Central memory CD4-positive, alpha-beta T cell (primary cell): ENCODE data around the gene HOXB9.

ENCODE experiments used
- DNase-seq: peaks from one replicate; pipeline ENCODE4 v3.0.0; 2022

The HOXB9 gene

DNA sequence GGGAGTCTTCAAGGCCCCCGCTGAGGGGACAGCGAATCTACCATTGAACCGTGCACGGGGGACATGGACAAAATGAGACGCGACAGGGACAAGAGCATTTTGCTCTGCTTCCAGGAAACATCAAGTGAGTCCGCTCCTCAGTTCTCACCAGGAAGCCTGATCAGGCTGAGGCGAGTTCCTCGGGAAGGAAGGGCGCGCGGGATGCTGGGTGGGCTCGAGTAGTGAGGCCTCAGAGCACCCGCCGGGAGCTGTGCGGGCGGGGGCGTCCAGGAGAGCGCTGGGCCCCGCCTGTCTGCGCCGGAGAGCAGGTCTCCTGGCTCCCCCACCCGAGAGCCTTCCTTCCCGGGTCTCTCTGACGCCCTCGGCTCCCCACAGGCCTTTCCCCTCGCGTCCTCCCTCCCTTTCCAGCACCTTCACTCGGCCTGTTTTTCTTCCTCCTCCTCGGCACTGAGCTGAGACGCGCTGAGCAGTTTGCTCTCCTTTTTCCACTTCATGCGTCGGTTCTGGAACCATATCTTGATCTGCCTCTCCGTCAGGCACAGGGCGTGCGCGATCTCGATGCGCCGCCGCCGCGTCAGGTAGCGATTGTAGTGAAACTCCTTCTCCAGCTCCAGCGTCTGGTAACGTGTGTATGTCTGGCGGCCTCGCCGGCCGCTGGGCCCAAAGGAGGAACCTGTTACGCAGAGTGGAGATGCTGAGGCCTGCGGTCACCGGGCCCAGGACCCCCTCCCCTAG, 30.0 kb downstream of the HOXB9 start:
- DNase-seq, result no peak

DNA sequence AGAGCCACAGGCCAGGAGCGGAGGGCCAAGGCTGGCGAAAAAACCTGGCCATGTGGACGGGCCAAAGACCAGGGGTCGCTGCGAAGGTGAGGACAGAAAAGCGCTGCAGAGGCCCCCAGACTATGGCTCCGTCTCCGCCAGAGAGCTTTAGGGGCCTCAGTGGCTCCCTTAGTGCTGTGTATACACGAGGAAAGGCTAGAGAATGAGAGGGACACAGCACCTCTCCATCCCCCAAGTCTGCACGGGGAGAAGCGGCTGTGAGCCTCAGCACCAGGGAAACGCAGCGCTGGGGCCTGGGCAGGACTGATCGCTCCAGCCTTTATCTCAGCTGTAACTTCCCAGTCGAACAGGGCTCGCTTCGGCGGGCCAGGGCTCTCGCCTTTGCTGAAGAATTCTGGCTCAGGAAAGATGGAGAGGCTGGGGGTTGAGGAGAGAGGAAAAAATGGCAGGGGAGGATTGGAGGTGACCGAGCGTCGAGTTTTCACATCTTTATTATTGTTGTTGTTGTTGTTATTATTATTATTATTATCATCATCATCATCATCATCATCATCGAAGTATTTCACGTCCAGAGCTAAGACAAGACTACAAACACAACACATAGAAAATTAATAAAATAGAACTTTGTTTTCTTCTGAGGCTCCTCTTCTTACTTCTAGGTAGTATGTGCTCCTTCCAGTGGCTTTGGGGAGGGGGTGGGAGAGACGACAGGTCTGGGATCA, 30.7 kb downstream of the HOXB9 start:
- no peak for DNase-seq

DNA sequence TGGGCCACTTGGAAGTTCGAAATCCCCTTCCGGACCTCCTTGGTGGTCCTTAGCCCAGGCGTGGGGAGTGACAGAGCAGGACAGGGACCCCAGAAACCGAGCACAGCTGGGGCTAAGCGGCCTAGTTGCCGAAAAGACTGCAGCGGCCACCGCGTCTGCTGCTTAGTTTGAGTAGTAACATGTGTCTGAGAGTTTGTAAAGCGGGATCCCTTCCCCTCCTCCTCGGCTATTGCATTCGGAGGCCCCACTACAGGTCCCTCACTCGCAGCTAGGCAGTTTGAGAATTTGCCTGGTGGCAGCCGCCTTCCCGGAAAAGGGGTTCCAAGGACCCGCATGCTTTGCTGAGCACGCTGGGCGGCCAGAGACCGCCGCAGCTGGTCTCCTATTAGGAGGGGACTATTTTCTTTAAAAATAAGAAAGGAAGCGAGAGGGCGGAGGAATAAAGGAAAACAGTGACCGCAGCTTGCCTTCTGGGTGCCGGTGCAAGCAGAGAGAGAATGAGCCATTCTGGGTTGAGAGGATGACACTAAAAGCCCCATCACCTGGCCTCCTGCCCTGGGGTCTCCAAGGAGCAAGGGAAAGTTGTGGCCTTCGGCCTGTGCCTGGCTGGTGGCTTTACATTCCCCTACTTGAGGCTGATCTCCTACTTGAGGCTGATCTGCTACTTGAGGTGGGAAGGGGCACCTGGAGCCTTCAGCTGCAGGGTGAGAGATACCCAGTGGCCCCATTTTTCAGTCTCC, 31.4 kb downstream of the HOXB9 start:
- DNase-seq, result no peak

DNA sequence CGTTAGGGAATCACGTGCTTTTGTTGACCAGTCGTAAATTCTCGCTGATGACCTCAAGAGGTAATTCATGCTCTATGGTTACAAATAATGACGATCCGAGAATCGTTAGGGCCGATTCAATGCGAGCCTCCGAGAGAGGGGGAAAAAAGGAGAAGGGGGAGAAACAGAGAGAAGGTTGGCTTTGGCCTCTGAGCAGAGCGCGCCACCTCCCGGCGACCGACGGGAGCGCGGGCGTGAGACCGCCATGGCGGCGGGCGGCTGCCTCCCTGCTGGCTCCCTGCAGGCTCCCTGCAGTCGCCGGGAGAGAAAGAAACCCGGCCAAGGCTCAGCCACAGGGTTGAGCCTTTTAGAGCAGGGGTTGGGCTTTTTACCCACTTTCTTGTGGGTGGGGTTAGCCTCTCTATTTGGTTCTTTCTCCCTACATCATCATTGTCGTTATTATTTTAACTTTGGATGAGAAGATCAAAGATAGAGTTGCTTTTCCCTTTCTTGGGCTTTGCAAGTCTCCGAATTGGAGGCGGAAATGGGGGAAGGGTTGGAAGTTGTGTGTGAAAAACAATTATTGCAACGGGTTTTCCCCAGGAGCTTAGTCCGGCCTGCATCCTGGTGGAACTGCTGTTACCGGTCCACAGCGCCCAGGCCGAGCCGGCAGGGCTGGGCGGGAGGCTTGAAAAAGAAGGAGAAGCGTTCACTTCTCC, 32.2 kb downstream of the HOXB9 start:
- DNase-seq, result peak; percentile 77

DNA sequence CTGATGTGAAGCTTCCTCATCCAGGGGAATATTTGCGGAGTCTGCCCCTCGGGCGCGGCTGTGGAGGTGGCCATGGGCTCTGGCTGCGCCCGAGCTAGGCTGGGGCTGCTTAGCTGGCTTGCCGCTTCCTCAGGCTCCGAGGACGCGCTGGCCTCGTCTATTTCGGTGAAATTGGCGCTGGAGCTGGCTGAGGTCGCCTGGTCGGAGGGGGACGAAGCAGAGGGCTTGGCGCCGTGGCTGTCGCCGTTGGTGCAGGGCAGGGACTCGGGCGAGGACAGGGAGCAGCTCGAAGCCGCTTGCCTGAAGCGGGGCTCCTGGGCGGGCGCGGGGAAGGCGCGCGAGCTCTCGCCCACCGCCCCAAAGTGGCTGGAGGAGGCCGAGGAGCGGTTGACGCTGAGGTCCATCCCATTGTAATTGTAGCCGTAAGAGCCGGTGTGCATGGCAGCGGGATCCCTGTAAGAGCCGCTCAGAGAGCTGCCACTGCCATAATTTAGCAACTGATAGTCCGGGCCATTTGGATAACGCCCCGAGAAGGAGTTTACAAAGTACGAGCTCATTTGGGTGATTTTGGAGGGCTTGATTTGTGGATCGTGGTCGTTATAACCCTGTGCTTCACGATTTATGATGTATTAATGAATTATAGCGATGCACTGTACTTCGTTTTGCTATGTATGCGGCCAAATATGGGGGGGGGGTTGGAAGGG, 32.9 kb downstream of the HOXB9 start, which contains the start of gene HOXB5:
TSS of gene HOXB5 (minus strand) at position 654 of the 704 bp plus-strand sequence. CDS start at position 557, 97 bp downstream.
- no peak for DNase-seq

DNA sequence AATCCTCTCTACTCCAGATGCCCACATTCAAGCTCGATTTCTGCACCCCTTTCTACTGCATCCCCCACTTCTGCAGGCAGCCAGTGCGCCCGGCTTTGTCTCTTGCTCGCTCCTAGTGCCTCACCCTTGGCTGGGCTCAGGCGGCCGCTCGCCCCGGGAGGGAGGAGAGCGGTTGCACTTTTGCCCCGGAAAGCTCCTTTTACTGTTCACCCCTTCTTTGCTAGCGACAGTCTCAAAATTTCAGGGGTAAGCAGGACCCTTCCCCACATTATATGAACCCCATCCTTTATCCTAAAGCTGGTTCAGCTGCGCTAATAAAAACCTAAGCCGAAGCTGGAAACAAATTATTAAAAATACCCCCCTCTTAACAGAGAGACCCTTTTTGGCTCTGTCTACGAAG, 33.6 kb downstream of the HOXB9 start:
- DNase-seq, result no peak

DNA sequence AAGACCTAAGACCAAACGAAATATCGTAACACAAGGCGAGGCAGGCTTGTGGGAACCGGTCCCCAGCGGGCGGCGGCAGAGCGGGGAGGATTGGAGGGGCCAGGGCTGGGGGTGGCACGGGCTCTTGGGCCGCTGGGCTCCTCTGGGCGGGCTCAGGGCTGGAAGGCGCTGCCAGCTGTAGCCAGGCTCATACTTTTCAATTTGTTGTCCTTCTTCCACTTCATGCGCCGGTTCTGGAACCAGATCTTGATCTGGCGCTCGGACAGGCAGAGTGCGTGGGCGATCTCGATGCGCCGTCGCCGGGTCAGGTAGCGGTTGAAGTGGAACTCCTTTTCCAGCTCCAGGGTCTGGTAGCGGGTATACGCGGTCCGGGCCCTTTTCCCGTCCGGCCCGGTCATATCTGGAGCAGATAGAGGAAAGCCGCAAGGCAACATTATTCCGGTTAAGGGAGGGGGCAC, 34.1 kb downstream of the HOXB9 start:
- no peak for DNase-seq

DNA sequence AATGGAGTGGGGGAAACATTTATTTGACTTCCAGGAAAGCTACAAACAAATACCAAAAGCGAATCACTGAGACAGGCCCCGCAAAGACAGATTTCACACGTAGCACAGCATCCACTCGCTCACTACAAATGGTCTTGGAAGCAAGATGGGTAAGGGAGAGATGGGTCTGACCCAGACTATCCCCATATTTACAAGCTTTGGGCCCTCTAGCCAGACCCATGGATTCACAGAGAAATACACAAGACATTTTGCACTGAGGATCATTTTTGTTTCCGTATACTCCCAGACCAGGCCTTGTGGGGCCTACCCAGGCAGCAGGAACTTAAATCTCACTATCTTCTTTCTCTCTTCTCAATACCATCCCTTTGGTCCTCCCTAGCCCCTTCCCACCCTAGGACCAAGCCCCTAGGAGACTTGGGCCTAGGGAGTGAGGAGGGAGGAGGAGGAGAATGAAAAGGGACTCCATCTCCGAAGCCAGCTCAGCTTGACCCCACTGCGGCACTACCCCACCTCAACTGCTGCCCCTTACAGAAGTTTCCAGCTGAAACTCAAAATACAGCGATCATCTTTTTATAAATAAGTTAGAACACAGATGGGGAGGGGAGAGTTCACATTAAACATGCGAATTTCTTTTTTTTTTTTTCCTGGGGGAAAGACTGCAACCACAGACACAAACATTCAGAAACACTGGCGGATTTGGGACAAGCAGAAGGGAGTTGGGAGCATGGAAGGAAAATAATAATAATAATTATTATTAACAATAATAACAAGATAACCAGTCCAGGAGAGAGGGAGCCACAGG, 34.7 kb downstream of the HOXB9 start:
- DNase-seq, result no peak

DNA sequence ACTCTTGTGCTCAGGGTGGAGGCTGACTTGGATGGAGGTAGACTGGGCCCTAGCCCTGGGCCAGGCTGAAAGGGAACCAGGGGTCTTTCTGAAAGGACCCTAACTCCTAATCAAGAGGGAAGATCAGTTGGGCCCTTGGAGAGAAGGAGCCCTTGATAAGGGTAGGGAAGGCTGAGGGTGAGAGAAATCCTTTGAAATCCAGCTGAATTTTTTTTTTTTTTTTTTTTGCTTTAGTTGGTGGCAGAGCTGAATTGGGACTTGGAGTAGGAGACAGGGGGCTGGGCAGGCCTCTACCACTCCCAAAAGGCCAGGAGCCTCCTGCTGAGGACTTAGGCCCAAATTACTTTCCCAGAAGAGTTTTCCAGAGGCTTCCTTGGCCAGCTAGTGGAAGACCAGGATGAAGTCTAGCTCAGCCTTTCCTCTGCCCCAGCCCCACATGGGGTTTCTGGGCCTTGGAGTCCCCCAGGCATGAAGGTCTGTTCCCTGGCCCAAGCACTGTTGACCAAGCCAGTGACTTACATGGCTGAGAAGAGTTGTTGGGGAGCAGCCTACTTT, 35.5 kb downstream of the HOXB9 start:
- no peak for DNase-seq

DNA sequence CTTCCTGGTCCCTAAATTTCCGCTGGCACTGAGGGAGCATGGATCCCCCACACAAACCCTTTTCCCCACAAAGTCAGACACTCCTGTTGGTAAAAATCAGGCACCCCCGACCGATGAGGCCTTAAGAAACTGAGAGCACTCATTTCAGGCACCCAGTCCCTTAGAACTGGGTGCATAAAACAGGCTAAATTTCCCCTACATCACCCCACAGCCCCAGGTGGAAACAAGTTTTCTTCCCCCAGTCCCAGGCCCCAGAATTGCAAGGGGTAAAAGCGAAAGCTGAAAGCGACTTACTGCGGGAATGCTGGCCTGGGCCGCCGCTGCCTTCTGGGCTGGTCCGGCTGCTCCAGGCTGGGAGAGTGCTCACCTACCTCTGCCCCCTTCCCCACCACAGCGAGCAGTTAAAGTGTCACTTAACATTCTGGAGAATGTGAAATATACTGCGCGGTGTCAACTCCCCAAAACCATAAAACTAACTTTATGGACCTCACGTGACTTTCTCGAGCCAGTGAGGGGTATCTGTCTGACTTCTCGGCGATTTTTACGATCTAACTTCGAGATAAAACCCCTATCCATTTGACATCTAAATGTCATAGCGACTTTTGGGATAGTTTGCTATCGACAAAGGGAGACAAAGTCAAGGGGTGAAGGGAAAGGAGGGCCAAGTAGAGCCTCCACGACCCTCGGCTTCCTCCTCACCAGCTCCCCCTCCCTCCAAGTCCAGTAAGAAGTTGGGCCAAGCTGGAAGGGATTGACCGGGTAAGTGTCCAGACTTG, 36.1 kb downstream of the HOXB9 start, which contains the start of gene HOXB3:
TSS of gene HOXB3 (minus strand) at position 411 of the 776 bp plus-strand sequence. CDS start 37,767 bp downstream, outside the sequence.
- no peak for DNase-seq

DNA sequence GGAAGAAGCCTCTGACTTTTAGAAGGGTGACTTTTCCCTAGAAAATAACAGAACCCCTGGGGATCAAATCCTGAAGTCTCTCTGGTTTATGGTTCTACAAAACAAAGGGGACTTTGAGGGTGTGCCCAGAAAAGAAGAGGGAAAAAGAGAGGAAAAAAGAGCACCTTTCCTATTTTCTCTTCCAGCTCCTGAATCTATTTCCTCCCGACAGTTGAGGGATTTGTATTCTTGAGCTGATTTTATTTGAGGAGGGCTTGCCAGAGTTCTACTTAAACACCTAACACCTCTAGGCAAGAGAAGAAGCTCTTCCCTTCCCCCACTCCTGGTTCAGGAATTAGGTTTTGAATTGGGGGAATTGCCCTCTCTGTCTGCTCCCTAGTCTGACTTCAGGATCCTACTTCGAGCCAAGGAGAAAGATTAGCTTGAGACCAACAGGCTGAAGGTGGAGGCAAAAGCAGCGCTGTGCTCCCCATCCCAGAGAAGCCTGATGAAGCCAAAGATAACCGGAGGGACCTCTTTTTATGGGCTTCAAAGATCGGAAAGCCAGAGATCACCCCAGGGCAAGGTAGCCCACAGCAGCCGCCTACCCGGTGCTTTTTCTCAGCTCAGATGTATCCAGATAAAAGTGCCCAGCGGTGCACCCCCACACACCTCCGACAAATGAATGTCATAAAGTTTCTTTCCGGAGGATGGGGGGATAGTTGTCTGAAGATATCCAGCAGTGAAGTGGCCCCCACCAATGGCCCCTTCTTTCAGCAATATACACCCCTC, 36.9 kb downstream of the HOXB9 start:
- DNase-seq, result no peak

DNA sequence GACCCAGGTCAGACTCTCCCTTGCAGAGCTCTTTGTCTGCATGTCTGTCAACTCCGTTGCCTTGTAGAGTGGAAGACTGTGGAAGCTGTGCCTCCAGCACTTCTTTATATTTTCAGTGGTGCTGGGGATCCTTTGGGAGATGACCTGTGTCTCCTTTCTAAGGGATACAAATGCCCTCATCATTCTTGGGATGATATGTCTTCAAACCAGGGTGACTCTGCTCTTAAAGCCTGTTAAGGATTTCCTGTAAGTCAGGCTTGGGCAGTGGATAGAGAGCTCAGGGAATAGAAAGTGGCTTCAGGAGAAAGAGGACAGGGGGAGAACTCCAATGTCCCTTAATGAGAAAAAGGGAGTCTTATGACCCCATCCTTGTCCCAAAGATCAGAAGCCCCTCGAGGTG, 37.6 kb downstream of the HOXB9 start:
- DNase-seq, result no peak

DNA sequence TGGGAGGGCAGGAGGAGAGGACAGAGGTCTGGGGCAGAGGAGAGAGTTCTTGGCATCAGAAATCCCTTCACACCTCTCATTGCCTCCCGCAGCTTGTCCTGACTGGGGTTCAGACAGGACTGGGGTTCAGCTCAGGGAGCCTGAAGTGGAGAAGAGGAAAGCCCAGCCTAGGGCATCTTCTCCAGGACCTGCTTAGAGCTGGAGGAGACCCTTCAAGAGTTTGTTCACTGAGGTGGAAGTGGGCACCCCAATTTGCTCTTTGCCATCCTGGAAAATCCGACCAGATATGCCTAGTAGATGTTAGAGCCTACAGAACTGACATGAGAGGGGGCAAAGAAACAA, 38.1 kb downstream of the HOXB9 start:
- DNase-seq, result no peak

DNA sequence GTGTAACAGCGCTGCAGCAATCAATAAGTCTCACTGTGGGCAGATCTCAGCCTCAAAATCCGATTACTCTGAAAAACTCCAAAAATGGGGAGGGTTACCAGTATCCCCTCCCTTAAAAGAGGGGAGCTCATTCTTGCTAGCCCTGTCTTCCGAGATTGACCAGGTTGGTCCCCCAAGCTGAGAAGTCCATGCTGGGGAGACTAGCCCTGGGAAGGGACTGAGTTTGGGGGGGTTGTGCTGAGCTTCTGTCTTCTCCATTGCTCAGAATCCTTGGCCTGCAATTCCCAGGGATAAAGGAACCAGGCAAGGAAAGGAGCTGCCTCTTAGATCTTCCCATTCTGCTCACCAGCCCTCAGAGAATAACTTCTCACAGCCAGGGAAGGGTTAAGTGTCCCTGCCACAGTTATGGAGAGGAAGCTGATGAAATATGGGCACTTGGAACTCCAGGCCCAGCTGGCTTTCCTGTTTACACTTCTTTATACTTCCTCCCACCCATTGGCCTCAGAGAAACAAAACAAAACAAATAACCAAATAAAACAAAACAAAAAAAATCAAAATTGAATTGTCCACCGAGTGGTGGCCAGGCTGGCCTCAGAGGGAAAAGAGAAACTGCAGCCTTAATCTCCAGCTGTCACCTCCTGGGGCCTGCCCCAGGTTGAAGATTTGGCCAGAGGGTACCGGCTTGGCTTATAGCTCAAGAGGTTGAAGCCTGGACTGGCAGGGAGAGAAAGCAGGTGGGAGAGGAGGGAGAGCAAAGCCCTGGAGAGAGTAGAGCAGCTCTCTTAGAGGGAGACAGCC, 38.7 kb downstream of the HOXB9 start:
- no peak for DNase-seq

DNA sequence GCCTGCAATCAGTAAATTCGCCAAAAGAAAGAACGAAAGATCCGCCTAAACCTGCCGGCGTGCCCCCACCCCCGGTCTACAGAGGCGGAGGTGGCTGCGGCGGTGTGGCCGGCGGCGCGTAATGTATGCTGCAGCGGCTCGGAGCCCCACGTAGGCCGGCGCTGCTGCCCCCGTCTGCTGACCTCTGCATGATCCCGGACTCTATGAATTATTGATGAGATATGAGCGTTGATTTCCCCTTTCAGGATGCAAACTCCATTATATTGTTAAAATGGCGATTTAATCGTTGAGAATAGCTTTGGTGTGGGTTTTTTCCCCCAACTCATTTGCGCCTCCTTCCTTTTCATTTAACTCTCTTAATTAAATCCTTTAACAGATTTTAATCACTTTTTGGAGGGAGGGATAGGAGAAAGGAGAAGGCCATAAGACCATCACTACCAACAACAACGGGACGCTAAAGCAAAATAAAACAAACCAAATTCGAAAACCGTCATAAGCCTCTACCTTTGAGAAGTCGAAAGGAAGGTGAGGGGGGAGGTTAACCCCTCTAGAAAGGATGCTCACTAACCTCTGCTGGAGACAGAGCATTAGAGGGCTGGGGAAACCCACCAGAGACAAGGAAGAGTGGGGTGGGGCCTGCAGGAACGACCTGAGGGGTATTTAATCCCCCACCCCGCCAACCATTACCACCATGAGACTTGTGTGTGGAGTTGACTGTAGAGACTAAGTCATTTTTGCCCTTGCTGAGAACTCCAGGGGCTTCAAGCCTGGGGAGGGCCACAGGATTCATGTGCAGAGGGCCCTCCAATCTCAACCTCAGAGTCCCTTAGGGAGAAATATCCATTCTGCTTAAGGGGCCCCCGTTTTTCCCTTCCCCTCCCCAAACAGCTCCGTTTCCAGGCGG, 39.6 kb downstream of the HOXB9 start:
- no peak for DNase-seq

DNA sequence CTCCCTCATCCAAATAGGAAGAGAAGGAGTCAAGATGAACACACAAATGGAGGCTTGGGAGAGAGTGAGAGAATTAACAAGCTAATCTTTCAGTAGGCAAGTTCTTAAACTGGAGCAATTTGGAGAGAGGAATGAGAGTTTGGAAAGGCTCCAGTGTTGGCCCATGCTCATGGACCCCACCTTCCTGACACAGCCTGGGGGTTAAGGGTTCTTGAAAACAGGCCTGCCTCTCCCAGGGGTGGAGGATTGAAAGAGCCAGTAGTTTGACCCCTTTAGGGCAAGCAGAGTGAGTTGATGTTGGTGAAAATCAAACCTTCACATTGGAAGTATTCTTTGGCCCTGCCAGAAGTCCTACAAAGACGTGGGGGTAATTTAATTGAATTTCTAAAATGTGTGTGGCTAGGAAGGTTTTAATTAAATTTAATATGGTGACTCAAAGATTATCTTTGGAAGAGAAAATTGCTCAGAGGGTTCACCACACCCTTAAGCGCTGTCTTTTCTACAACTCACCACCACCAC, 41.9 kb downstream of the HOXB9 start:
- DNase-seq, result no peak

DNA sequence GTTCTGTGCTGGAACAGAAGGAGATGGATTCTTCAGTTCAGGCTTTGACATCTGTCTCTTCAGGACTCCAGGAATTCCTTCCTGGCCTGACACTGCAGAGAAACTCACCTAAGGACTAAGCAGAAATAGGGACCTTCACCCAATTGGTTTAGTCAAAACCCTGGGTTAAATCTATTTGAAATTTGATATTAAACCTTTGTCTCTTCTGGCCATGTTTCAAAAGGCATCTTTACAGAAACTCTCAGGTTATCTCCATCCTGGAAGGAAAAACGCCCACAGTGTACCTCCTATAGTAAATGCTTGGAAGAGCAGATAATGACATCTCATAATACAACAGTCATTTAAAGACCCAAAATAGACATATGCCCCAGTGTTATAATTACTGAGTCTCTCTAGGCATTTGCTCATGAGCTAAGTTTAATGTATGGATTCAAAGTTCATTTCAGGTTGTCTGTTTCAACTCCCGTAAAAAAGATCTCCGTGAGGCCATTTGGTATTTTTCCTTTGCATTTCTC, 42.4 kb downstream of the HOXB9 start:
- no peak for DNase-seq
